Fibroblast of lung (primary cell): Measurements from ENCODE around the gene RCOR1.

Experiments used
- CTCF ChIP-seq, 2 donors: IDR thresholded peaks in 1 of 2; conservative IDR thresholded peaks in 1 of 2; 1 replicate in 1 of 2; 2 replicates in 1 of 2; pipeline ENCODE4 v1.5.1; 2011 to 2012; ENCODE audit warnings: low read length in 2 of 2, control low read depth in 1 of 2, inconsistent platforms in 1 of 2, low read depth in 1 of 2, mild to moderate bottlenecking in 1 of 2
- EZH2 ChIP-seq: IDR thresholded peaks from 2 replicates; pipeline ENCODE4 v1.5.1; 2012; ENCODE audit warnings: low read length, control low read depth, mild to moderate bottlenecking; ENCODE audit errors: missing control alignments

DNA sequence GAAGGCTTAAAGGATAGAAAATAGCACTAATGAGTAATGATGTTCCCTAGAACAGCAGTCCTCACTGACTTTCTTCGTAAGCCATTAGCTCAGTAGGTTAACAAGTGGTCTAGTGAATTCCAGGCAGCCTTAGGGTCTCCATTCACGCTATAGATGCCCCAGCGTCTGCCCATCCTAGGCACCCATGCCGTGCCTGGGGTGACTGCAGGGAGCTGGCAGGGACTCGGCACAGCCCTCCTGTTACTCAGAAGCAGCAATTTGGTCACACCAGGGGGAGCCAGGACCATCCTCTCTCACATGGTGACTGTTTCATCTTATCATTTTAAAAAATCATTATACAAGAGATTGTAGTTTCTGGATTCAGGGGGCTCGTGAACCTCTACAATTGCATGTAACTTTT lies 118.8 kb downstream of the RCOR1 start:
- no peak for TF ChIP-seq EZH2
- TF ChIP-seq CTCF (conservative IDR thresholded peaks at IDR 0.05 in 1 of 2, IDR thresholded peaks at IDR 0.05 in 1 of 2; ENCODE audit: low read depth in 1 of 2, low read length in 2 of 2): no peak
